H1 (cell line): ENCODE data around the gene JMJD7. TPM values are rescaled to one million over a fixed set of nuclear protein-coding genes. Genes with fewer than 3 reads are reported as not detected.

Experiments used
- CTCF ChIA-PET: fragments of 300-600 bp; sonication (Branson Sonifier 250); formaldehyde crosslinking; loops from one replicate; lab custom pipeline; 2021; ENCODE audit not compliant: partially characterized antibody; lab: Charles Lee
- POLR2A ChIA-PET: fragments of 300-600 bp; sonication (Branson Sonifier 250); formaldehyde crosslinking; loops from one replicate; lab custom pipeline; 2021; ENCODE audit warnings: inconsistent platforms; ENCODE audit not compliant: partially characterized antibody; lab: Charles Lee
- DNase-seq, 2 experiments: peaks; one replicate each; pipeline versions ENCODE4 v3.0.0 to v3.0.0-alpha.2; 2010 to 2022; ENCODE audit warnings: low spot score in 2 of 2, low read depth in 1 of 2, mixed read lengths in 1 of 2
- FAIRE-seq: peaks from 2 replicates; lab custom pipeline; 2011; peaks lifted over from hg19 to GRCh38; lab: Jason Lieb, UNC
- H2AFZ ChIP-seq: 2 replicates; pipeline ENCODE4 v1.8.1; 2012; ENCODE audit warnings: low read length, inconsistent platforms
- H2AK5ac ChIP-seq: 2 replicates; pipeline ENCODE4 v1.6.1; 2013; ENCODE audit warnings: low read depth, low read length
- H2BK120ac ChIP-seq: replicated peaks from 2 replicates; pipeline ENCODE3; 2013; ENCODE audit warnings: low read depth, low read length, inconsistent platforms
- H2BK12ac ChIP-seq: 2 replicates; pipeline ENCODE4 v1.6.1; 2013; ENCODE audit warnings: low read depth, low read length
- H2BK15ac ChIP-seq: 2 replicates; pipeline ENCODE4 v1.6.1; 2013; ENCODE audit warnings: low read length
- H2BK20ac ChIP-seq: 2 replicates; pipeline ENCODE4 v1.6.1; 2013; ENCODE audit warnings: low read length
- H2BK5ac ChIP-seq: 2 replicates; pipeline ENCODE4 v1.6.1; 2013; ENCODE audit warnings: low read depth, low read length
- H3K14ac ChIP-seq: 2 replicates; pipeline ENCODE4 v1.6.1; 2013; ENCODE audit warnings: inconsistent platforms; ENCODE audit not compliant: insufficient read length
- H3K18ac ChIP-seq: 2 replicates; pipeline ENCODE4 v1.6.1; 2013; ENCODE audit warnings: low read length; ENCODE audit errors: extremely low read depth
- H3K23ac ChIP-seq: 2 replicates; pipeline ENCODE4 v1.6.1; 2013; ENCODE audit warnings: inconsistent platforms; ENCODE audit not compliant: insufficient read length
- H3K23me2 ChIP-seq: 2 replicates; pipeline ENCODE4 v1.6.1; 2013; ENCODE audit warnings: low read depth, low read length
- H3K27ac ChIP-seq: 2 replicates; pipeline ENCODE4 v1.6.1; 2011; ENCODE audit warnings: low read depth, low read length, inconsistent platforms
- H3K27me3 ChIP-seq, 4 experiments: replicated peaks in 1 of 4; 1 replicate in 1 of 4; 2 replicates in 3 of 4; pipeline versions ENCODE4 v1.6.1 to v1.8.1; 2011 to 2013; ENCODE audit warnings: low read length in 3 of 4, mild to moderate bottlenecking in 3 of 4, inconsistent platforms in 2 of 4, mixed read lengths in 2 of 4, moderate library complexity in 1 of 4; ENCODE audit not compliant: control insufficient read depth in 3 of 4, insufficient read depth in 3 of 4; ENCODE audit errors: extremely low read depth in 1 of 4
- H3K36me3 ChIP-seq, 4 experiments: 2 replicates each; pipeline versions ENCODE4 v1.6.1 to v1.8.1; 2011 to 2013; ENCODE audit warnings: mild to moderate bottlenecking in 4 of 4, low read length in 3 of 4, moderate library complexity in 2 of 4, control low read depth in 1 of 4, inconsistent platforms in 1 of 4; ENCODE audit not compliant: insufficient read depth in 4 of 4, control insufficient read depth in 2 of 4
- H3K4ac ChIP-seq: replicated peaks from 2 replicates; pipeline ENCODE3; 2013; ENCODE audit warnings: low read length, low read depth, mixed read lengths, inconsistent platforms; ENCODE audit not compliant: insufficient read length
- H3K4me1 ChIP-seq, 4 experiments: replicated peaks in 1 of 4; 1 replicate in 1 of 4; 2 replicates in 3 of 4; pipeline versions ENCODE4 v1.6.1 to v1.8.1; 2011 to 2013; ENCODE audit warnings: low read length in 3 of 4, inconsistent platforms in 2 of 4, mixed read lengths in 1 of 4; ENCODE audit not compliant: insufficient read depth in 4 of 4, control insufficient read depth in 3 of 4
- H3K4me2 ChIP-seq, 2 experiments: 2 replicates each; pipeline versions ENCODE4 v1.6.1 to v1.8.1; 2011 to 2013; ENCODE audit warnings: low read depth in 2 of 2, low read length in 2 of 2, control low read depth in 1 of 2, inconsistent platforms in 1 of 2, mild to moderate bottlenecking in 1 of 2; ENCODE audit not compliant: insufficient read depth in 1 of 2
- H3K4me3 ChIP-seq, 4 experiments: fragments of 200-600, 300-600 bp in 1 of 4; sonication (generic), shearing (Covaris generic), sonication (Bioruptor Twin) in 1 of 4; 2 replicates each; pipeline versions ENCODE4 v1.5.1 to v1.8.1; 2011 to 2016; ENCODE audit warnings: low read length in 4 of 4, low read depth in 3 of 4, control low read depth in 2 of 4, inconsistent platforms in 2 of 4, mild to moderate bottlenecking in 2 of 4, mixed read lengths in 1 of 4, moderate library complexity in 1 of 4; ENCODE audit not compliant: insufficient read depth in 2 of 4; ENCODE audit errors: extremely low read depth in 1 of 4
- H3K56ac ChIP-seq: replicated peaks from 2 replicates; pipeline ENCODE3; 2013; ENCODE audit warnings: low read depth, mild to moderate bottlenecking, mixed read lengths, low read length, inconsistent platforms; ENCODE audit not compliant: insufficient read length
- H3K79me1 ChIP-seq: 2 replicates; pipeline ENCODE4 v1.6.1; 2013; ENCODE audit warnings: low read depth, low read length, control low read depth
- H3K79me2 ChIP-seq, 2 experiments: 2 replicates each; pipeline versions ENCODE4 v1.6.1 to v1.8.1; 2012 to 2013; ENCODE audit warnings: low read length in 2 of 2, mild to moderate bottlenecking in 2 of 2, inconsistent platforms in 1 of 2; ENCODE audit not compliant: insufficient read depth in 2 of 2, control insufficient read depth in 1 of 2
- H3K9ac ChIP-seq, 4 experiments: replicated peaks in 1 of 4; 1 replicate in 1 of 4; 2 replicates in 3 of 4; pipeline versions ENCODE4 v1.6.1 to v1.8.1; 2011 to 2013; ENCODE audit warnings: low read depth in 3 of 4, low read length in 3 of 4, control low read depth in 2 of 4, mild to moderate bottlenecking in 2 of 4, moderate library complexity in 2 of 4, inconsistent platforms in 1 of 4; ENCODE audit errors: extremely low read depth in 1 of 4
- H3K9me3 ChIP-seq, 2 experiments: 2 replicates each; pipeline versions ENCODE4 v1.6.1 to v1.8.1; 2012 to 2013; ENCODE audit warnings: mild to moderate bottlenecking in 2 of 2, moderate library complexity in 2 of 2, control low read depth in 1 of 2, inconsistent platforms in 1 of 2, low read depth in 1 of 2, low read length in 1 of 2, mixed read lengths in 1 of 2; ENCODE audit not compliant: insufficient read depth in 2 of 2
- H4K20me1 ChIP-seq, 2 experiments: replicated peaks in 1 of 2; 2 replicates each; pipeline versions ENCODE3 to v1.8.1; 2011 to 2013; ENCODE audit warnings: inconsistent platforms in 2 of 2, low read length in 2 of 2, mild to moderate bottlenecking in 1 of 2; ENCODE audit not compliant: insufficient read depth in 2 of 2, control insufficient read depth in 1 of 2
- H4K5ac ChIP-seq: 2 replicates; pipeline ENCODE4 v1.6.1; 2013; ENCODE audit warnings: low read length, low read depth, mixed read lengths, inconsistent platforms; ENCODE audit not compliant: insufficient read length
- H4K8ac ChIP-seq: 2 replicates; pipeline ENCODE4 v1.8.0; 2013; ENCODE audit warnings: mild to moderate bottlenecking, moderate library complexity, low read length, inconsistent platforms; ENCODE audit not compliant: insufficient read depth; ENCODE audit errors: extremely low read depth
- H4K91ac ChIP-seq: replicated peaks from 2 replicates; pipeline ENCODE3; 2013; ENCODE audit warnings: low read length, mixed read lengths, inconsistent platforms; ENCODE audit not compliant: insufficient read length
- CHD2 ChIP-seq: IDR thresholded peaks from 2 replicates; pipeline ENCODE4 v1.6.1; 2012; ENCODE audit warnings: low read length, improper control_type of control experiment
- CTBP2 ChIP-seq: IDR thresholded peaks from 2 replicates; pipeline ENCODE4 v1.7.0; 2011; ENCODE audit warnings: borderline replicate concordance, mild to moderate bottlenecking, moderate library complexity, mixed read lengths, low read length; ENCODE audit not compliant: insufficient read depth, insufficient read length
- JUND ChIP-seq: IDR thresholded peaks from 2 replicates; pipeline ENCODE4 v1.6.1; 2011; ENCODE audit warnings: mild to moderate bottlenecking, improper control_type of control experiment, low read length
- KDM4A ChIP-seq: IDR thresholded peaks from one replicate; pipeline ENCODE4 v1.7.1; 2012; ENCODE audit warnings: low read depth, mild to moderate bottlenecking, moderate library complexity, low read length, inconsistent platforms; ENCODE audit not compliant: severe bottlenecking
- KDM5A ChIP-seq: fragments of 200-600 bp; IDR thresholded peaks from 2 replicates; pipeline ENCODE4 v1.7.1; 2012; ENCODE audit warnings: mild to moderate bottlenecking, low read length, inconsistent platforms, mixed read lengths
- NRF1 ChIP-seq: IDR thresholded peaks from 2 replicates; pipeline ENCODE4 v1.6.1; 2011; ENCODE audit warnings: mild to moderate bottlenecking, low read depth, low read length, improper control_type of control experiment
- PHF8 ChIP-seq: fragments of 200-600 bp; sonication (generic); conservative IDR thresholded peaks from 2 replicates; pipeline ENCODE4 v1.7.1; 2012; ENCODE audit warnings: low read depth, mild to moderate bottlenecking, inconsistent platforms, low read length, moderate library complexity
- SRF ChIP-seq: IDR thresholded peaks from 2 replicates; pipeline ENCODE4 v1.6.1; 2011; ENCODE audit warnings: mild to moderate bottlenecking, low read depth, low read length, moderate library complexity
- WGBS, 2 experiments: shearing (Covaris generic) in 1 of 2; methylation state at CpG; one replicate each; pipeline versions ENCODE4 v1.1.6 to v1.1.7; 2013 to 2015; ENCODE audit warnings: low lambda C conversion rate in 2 of 2, mixed read lengths in 2 of 2, inconsistent platforms in 1 of 2, low coverage in 1 of 2, missing lambda C conversion rate in 1 of 2; ENCODE audit not compliant: insufficient replicate concordance in 2 of 2, insufficient coverage in 1 of 2, insufficient read length in 1 of 2; ENCODE audit errors: extremely low coverage in 1 of 2, missing lambda C conversion rate in 1 of 2; 5-methylcytosine and 5-hydroxymethylcytosine counted together
- polyA plus RNA-seq, 7 experiments: library from polyadenylated mRNA; depleted of rRNA in 3 of 7; stranded (reverse) in 5 of 7; unstranded in 2 of 7; fragments of >200 nt in 5 of 7; fragments of 200-250 nt in 2 of 7; gene quantifications; 1 replicate in 5 of 7; 2 replicates in 1 of 7; 4 replicates in 1 of 7; pipeline versions ENCODE4 v1.2.1 to v1.2.3, GENCODE V29; 2011 to 2013; ENCODE audit warnings: missing spikeins in 2 of 7, mixed read lengths in 2 of 7
- total RNA-seq: library from RNA; stranded (reverse); fragmentation: NEBNext Ultra II Directional; extraction: Animal tissue kit (Norgen Biotek cat#: 25700); gene quantifications from 2 replicates; pipeline ENCODE4 v1.2.1, GENCODE V29; 2021
- TF ChIP-seq, protein P1 (sequence below): IDR thresholded peaks from 2 replicates; pipeline ENCODE4 v1.6.1; 2012; ENCODE audit warnings: inconsistent platforms
- TF ChIP-seq, protein P2 (sequence below): IDR thresholded peaks from 2 replicates; pipeline ENCODE4 v1.6.1; 2012; ENCODE audit warnings: inconsistent platforms

The JMJD7 gene
- total and polyA plus RNA-seq, 2 of the 8 experiments (the other 6 are each of a cell fraction or from before 2014, with no cell fraction given) = 15.0 to 20.0 TPM

DNA sequence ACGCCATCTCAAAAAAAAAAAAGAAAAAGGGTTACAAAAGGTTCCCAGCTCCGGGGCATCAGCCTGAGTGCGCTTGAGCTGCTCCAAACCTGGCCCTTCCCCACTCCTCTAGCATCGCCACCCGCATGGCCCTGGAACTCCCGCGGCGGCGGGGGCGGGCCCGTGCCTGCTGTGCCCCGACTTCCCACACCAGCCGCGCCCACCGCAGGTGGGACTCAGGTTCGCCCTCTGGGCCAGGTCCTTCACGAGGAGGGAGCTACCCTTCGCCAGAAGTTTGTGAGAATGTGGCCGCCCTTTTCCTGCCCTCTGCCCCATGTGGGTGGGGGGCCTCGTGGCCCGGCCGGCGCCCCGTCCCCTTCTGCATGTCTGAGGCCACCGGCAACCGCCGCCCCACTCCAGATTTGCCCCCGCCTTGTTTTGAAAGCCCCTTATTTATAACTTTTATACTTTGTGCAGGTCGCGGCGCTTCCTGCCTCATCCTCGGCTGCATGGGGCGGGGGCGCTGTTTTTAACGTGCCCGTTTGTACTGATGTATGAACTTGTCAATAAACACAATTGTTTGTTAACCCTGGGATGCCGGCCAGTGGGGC lies 507 bp upstream of the JMJD7 start:
- no peaks in the 10 kb centered on the region for H3K9me3 ChIP-seq
- CTCF ChIA-PET = interaction anchor here (0.6 to 2.1 kb wide), 9 partner anchors 11 to 239 kb away, joined by 3 to 6 read pairs (median 3); partner anchors contain the start of genes MAPKBP1 and PLA2G4B
- TF ChIP-seq JUND = no peak
- TF ChIP-seq CTBP2 = no peak
- no peak for TF ChIP-seq CHD2
- TF ChIP-seq KDM4A = peak; percentile 34
- TF ChIP-seq, protein P1, sequence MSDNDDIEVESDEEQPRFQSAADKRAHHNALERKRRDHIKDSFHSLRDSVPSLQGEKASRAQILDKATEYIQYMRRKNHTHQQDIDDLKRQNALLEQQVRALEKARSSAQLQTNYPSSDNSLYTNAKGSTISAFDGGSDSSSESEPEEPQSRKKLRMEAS = peak; percentile 46; the same call in 1 of the 2 replicates
- no peak for TF ChIP-seq SRF
- TF ChIP-seq NRF1 = no peak
- no peak for TF ChIP-seq KDM5A
- no peak for TF ChIP-seq PHF8
- TF ChIP-seq, protein P2, sequence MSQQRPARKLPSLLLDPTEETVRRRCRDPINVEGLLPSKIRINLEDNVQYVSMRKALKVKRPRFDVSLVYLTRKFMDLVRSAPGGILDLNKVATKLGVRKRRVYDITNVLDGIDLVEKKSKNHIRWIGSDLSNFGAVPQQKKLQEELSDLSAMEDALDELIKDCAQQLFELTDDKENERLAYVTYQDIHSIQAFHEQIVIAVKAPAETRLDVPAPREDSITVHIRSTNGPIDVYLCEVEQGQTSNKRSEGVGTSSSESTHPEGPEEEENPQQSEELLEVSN = peak; percentile 40; the same call in 1 of the 2 replicates

More for the DNA sequence above, 507 bp upstream of the JMJD7 start:
- Histone ChIP-seq H3K14ac (no peak overlapping the region), H3K4me1 (peaks cover 0 to 4% (median 2%) of the 10 kb centered on the region in 4 experiments; a peak in 4 of 7 replicates), H3K9ac (peak overlapping the region in 2 of 4 experiments; percentile 4 to 39; a peak in 2 of 7 replicates), H3K23me2 (peaks cover 10% of the 10 kb centered on the region; the same call in 1 of the 2 replicates), H2BK120ac (no peak overlapping the region), H3K79me2 (no peaks in the 10 kb centered on the region), H4K20me1 (peaks cover 1 to 6% of the 10 kb centered on the region in 2 experiments), H4K5ac (no peak overlapping the region), H2BK5ac (no peak overlapping the region), H4K91ac (peak overlapping the region; percentile 55), H3K4me3 (peak overlapping the region; percentile 61 to 97 (median 91)), H4K8ac (peak overlapping the region; percentile 28), H3K36me3 (peaks cover 0 to 3% (median 0%) of the 10 kb centered on the region in 4 experiments; a peak in 4 of 8 replicates), H3K27me3 (peaks cover 0 to 2% (median 0%) of the 10 kb centered on the region in 4 experiments; a peak in 1 of 7 replicates), H2AK5ac (no peak overlapping the region), H3K23ac (no peak overlapping the region), H3K56ac (no peak overlapping the region), H2AFZ (no peak overlapping the region; the same call in 1 of the 2 replicates), H3K4ac (peak overlapping the region; percentile 82), H3K27ac (no peak overlapping the region), H3K4me2 (peak overlapping the region; percentile 82 to 87), H3K18ac (peak overlapping the region; percentile 48; the same call in 1 of the 2 replicates), H3K79me1 (no peaks in the 10 kb centered on the region), H2BK12ac (no peak overlapping the region), H2BK20ac (no peak overlapping the region), H2BK15ac (no peak overlapping the region)
- POLR2A ChIA-PET = interaction anchor here (0.8 to 2.1 kb wide), 5 partner anchors 17 to 256 kb away, joined by 3 to 6 read pairs (median 3); partner anchors contain the start of gene EHD4
- FAIRE-seq (no peak), DNase-seq (peak in 1 of 2 experiments; percentile 80)
- WGBS, 2 experiments = 2% methylated on average over 28 of the region's 37 CpGs; no CpG with 5 or more reads in 1 of the 2 experiments
